Keratinocyte (primary cell): ENCODE data around the gene RPTN.

Experiments used
- CTCF ChIP-seq, 3 experiments: IDR thresholded peaks in 1 of 3; conservative IDR thresholded peaks in 1 of 3; optimal IDR thresholded peaks in 1 of 3; 2 replicates in 2 of 3; 3 replicates in 1 of 3; pipeline versions ENCODE3 to v1.5.1; 2011; ENCODE audit warnings: low read length in 3 of 3, mild to moderate bottlenecking in 3 of 3, moderate library complexity in 2 of 3, control low read depth in 1 of 3, inconsistent platforms in 1 of 3; ENCODE audit not compliant: insufficient read depth in 2 of 3; ENCODE audit errors: extremely low read depth in 1 of 3
- EZH2 ChIP-seq: IDR thresholded peaks from one replicate; pipeline ENCODE4 v1.6.1; 2012; ENCODE audit warnings: inconsistent platforms, mild to moderate bottlenecking, low read length, moderate library complexity

GRCh38 chr1:152190589-152190988, 31.6 kb upstream of the RPTN start:
- TF ChIP-seq CTCF (optimal IDR thresholded peaks at IDR 0.05 in 1 of 3, IDR thresholded peaks at IDR 0.05 in 1 of 3, conservative IDR thresholded peaks at IDR 0.05 in 1 of 3; ENCODE audit: extremely low read depth in 1 of 3, insufficient read depth in 2 of 3, low read length in 3 of 3) = no peak
- no peak for TF ChIP-seq EZH2
